Activated CD8-positive, alpha-beta memory T cell treated with anti-CD3 and anti-CD28 coated beads for 36 hours (primary cell): Measurements from ENCODE around the gene ARIH2. TPM values are rescaled to one million over a fixed set of nuclear protein-coding genes. Genes with fewer than 3 reads are reported as not detected.

Source experiments
- CTCF ChIA-PET: fragments of 350-600 bp; sonication (Branson Sonifier 250); formaldehyde crosslinking; loops from one replicate; lab custom pipeline; 2021; ENCODE audit warnings: antibody characterized with exemption; lab: Charles Lee
- POLR2A ChIA-PET: fragments of 350-600 bp; sonication (Branson Sonifier 250); formaldehyde crosslinking; loops from one replicate; lab custom pipeline; 2021; ENCODE audit warnings: antibody characterized with exemption; lab: Charles Lee
- total RNA-seq, 2 experiments: library from RNA; stranded (reverse); gene quantifications; one replicate each; pipeline ENCODE4 v1.2.3, GENCODE V29; 2021

Gene ARIH2
- total RNA-seq, 2 experiments from 2014 or later = 127 to 131 TPM

- POLR2A ChIA-PET = interaction anchor here (0.5 to 4.4 kb wide), 11 partner anchors 10 to 396 kb away, joined by 3 to 90 read pairs (median 4); partner anchors contain the start of genes DALRD3, IMPDH2, IP6K2 and NDUFAF3
- CTCF ChIA-PET = interaction anchor here (0.7 to 6.8 kb wide), 9 partner anchors 10 to 345 kb away, joined by 3 to 66 read pairs (median 4); partner anchors contain the start of genes DALRD3, IMPDH2, NDUFAF3 and P4HTM
Observed at GRCh38 chr3:49006408-49007067, 87.9 kb downstream of the ARIH2 start.

- CTCF ChIA-PET = interaction anchor here (0.7 to 6.8 kb wide), 10 partner anchors 9 to 345 kb away, joined by 3 to 66 read pairs (median 4); partner anchors contain the start of genes DALRD3, IMPDH2, NDUFAF3 and P4HTM
Observed at GRCh38 chr3:49007068-49007770, 88.6 kb downstream of the ARIH2 start, which contains the start of gene WDR6. Gene WDR6 (plus strand): TSS chr3:49007391. CDS start chr3:49007432, 41 bp downstream.

GRCh38 chr3:49007771-49008528, 89.3 kb downstream of the ARIH2 start:
- POLR2A ChIA-PET = interaction anchor here (0.7 to 4.4 kb wide), 10 partner anchors 10 to 109 kb away, joined by 3 to 90 read pairs (median 6); partner anchors contain the start of genes ARIH2, DALRD3, IMPDH2 and NDUFAF3

More at GRCh38 chr3:49007068-49007770, 88.6 kb downstream of the ARIH2 start, which contains the start of gene WDR6:
- POLR2A ChIA-PET = interaction anchor here (0.7 to 4.4 kb wide), 13 partner anchors 9 to 292 kb away, joined by 3 to 90 read pairs (median 4); partner anchors contain the start of genes DALRD3, IMPDH2, IP6K2 and NDUFAF3

GRCh38 chr3:49008627-49009026, 90.0 kb downstream of the ARIH2 start:
- CTCF ChIA-PET = interaction anchor here (1.7 to 6.8 kb wide), 3 partner anchors 10 to 19 kb away, joined by 3 to 66 read pairs (median 47); partner anchors contain the start of genes DALRD3, NDUFAF3 and P4HTM
- POLR2A ChIA-PET = interaction anchor here (0.6 to 4.4 kb wide), 4 partner anchors 12 to 572 kb away, joined by 3 to 90 read pairs (median 20); partner anchors contain the start of genes ARIH2, DALRD3, NDUFAF3 and P4HTM

More at GRCh38 chr3:49007771-49008528, 89.3 kb downstream of the ARIH2 start:
- CTCF ChIA-PET = interaction anchor here (1.0 to 6.8 kb wide), 8 partner anchors 10 to 86 kb away, joined by 3 to 66 read pairs (median 4); partner anchors contain the start of genes DALRD3, IMPDH2, NDUFAF3 and P4HTM

GRCh38 chr3:49009396-49009795, 90.8 kb downstream of the ARIH2 start:
- POLR2A ChIA-PET = interaction anchor here (0.7 to 4.4 kb wide), 2 partner anchors 11 kb away, joined by 3 to 90 read pairs; partner anchors contain the start of genes DALRD3 and NDUFAF3
- CTCF ChIA-PET = interaction anchor here (3.9 to 6.8 kb wide), 2 partner anchors 10 to 20 kb away, joined by 47 to 66 read pairs; partner anchors contain the start of genes DALRD3, NDUFAF3 and P4HTM

- ChIA-PET POLR2A (interaction anchor here (1.0 to 1.3 kb wide), 2 partner anchors 9 to 16 kb away, joined by 3 read pairs; partner anchors contain the start of gene NDUFAF3), CTCF (interaction anchor here (6.8 kb wide), 1 partner anchor 7 kb away, joined by 66 read pairs; the partner anchor contains the start of genes DALRD3 and NDUFAF3)
Observed at GRCh38 chr3:49012441-49013017, 93.9 kb downstream of the ARIH2 start.

GRCh38 chr3:49013113-49013737, 94.6 kb downstream of the ARIH2 start:
- POLR2A ChIA-PET = interaction anchor here (1.0 kb wide), 1 partner anchor 8 kb away, joined by 3 read pairs; the partner anchor contains the start of gene NDUFAF3
- CTCF ChIA-PET = interaction anchor here (0.5 kb wide), 1 partner anchor 75 kb away, joined by 3 read pairs; no protein-coding TSS in a partner anchor

GRCh38 chr3:49013738-49014660, 95.4 kb downstream of the ARIH2 start:
- POLR2A ChIA-PET = no interaction called here
- CTCF ChIA-PET = interaction anchor here (0.5 to 1.3 kb wide), 3 partner anchors 12 to 74 kb away, joined by 3 to 4 read pairs (median 3); no protein-coding TSS in a partner anchor

GRCh38 chr3:49015072-49015471, 96.4 kb downstream of the ARIH2 start:
- ChIA-PET CTCF (interaction anchor here (0.9 to 1.3 kb wide), 2 partner anchors 14 to 27 kb away, joined by 3 to 4 read pairs; no protein-coding TSS in a partner anchor), POLR2A (no interaction called here)

GRCh38 chr3:49015765-49016164, 97.1 kb downstream of the ARIH2 start:
- ChIA-PET POLR2A (interaction anchor here (1.2 kb wide), 1 partner anchor 26 kb away, joined by 3 read pairs; the partner anchor contains the start of gene P4HTM), CTCF (no interaction called here)

GRCh38 chr3:49016414-49017228, 98.0 kb downstream of the ARIH2 start:
- POLR2A ChIA-PET = interaction anchor here (0.6 to 8.8 kb wide), 5 partner anchors 9 to 308 kb away, joined by 3 to 90 read pairs (median 3); partner anchors contain the start of genes IMPDH2, P4HTM and WDR6

GRCh38 chr3:49017229-49017970, 98.8 kb downstream of the ARIH2 start:
- POLR2A ChIA-PET = interaction anchor here (0.6 to 8.8 kb wide), 4 partner anchors 10 to 309 kb away, joined by 3 to 90 read pairs (median 4); partner anchors contain the start of genes IMPDH2 and WDR6
- CTCF ChIA-PET = interaction anchor here (1.6 to 7.7 kb wide), 4 partner anchors 8 to 28 kb away, joined by 3 to 66 read pairs (median 33); partner anchors contain the start of genes IMPDH2, P4HTM and WDR6

More at GRCh38 chr3:49016414-49017228, 98.0 kb downstream of the ARIH2 start:
- CTCF ChIA-PET = interaction anchor here (7.6 to 7.7 kb wide), 2 partner anchors 7 to 27 kb away, joined by 63 to 66 read pairs; partner anchors contain the start of genes P4HTM and WDR6

GRCh38 chr3:49017971-49018706, 99.5 kb downstream of the ARIH2 start, which contains the start of gene DALRD3:
Gene DALRD3 (minus strand): TSS chr3:49018580. CDS start chr3:49018564, 16 bp downstream.
- CTCF ChIA-PET = interaction anchor here (1.6 to 7.7 kb wide), 4 partner anchors 9 to 29 kb away, joined by 3 to 66 read pairs (median 33); partner anchors contain the start of genes IMPDH2, P4HTM and WDR6
- POLR2A ChIA-PET = interaction anchor here (0.9 to 8.8 kb wide), 2 partner anchors 10 to 29 kb away, joined by 3 to 90 read pairs; partner anchors contain the start of gene WDR6
